Ramos (cell line): ENCODE data around the gene F8.

ENCODE experiments used
- in situ Hi-C: fragments of 300-500 bp; cut with MboI; formaldehyde crosslinking; loops from one replicate; pipeline ENCODE4 v1.14.3; 2022; ENCODE audit warnings: low sequenced_read_pairs; ENCODE audit not compliant: unreplicated experiment

The F8 gene

DNA sequence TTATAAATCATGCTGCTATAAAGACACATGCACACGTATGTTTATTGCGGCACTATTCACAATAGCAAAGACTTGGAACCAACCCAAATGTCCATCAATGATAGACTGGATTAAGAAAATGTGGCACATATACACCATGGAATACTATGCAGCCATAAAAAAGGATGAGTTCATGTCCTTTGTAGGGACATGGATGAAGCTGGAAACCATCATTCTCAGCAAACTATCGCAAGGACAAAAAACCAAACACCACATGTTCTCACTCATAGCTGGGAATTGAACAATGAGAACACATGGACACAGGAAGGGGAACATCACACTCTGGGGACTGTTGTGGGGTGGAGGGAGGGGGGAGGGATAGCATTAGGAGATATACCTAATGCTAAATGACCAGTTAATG lies 196.9 kb downstream of the F8 start:
- in situ Hi-C loops, result loop anchor here (25.0 kb wide), 1 partner anchor 238 kb away; the partner anchor contains the start of gene CTAG1A

DNA sequence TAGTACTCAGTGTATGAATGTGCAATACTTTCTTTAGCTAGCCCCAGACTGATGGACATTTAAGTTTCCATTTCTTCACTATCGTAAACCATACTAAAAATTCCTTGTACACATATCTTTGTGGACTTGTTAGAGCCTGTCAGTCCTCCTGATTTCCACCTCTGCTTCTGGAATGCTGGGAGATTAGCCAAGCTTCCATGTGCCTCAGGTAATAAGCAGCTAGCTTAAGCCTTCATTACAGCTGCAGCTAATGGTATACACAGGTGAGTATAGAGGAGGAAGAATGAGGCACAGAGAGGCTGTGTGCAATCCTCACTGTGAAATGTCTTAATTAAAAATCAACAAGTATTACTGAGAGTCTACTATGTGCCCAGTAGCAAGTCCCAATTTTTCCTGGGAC lies 197.9 kb downstream of the F8 start:
- in situ Hi-C loops, result loop anchor here (25.0 kb wide), 1 partner anchor 237 kb away; the partner anchor contains the start of gene CTAG1A

DNA sequence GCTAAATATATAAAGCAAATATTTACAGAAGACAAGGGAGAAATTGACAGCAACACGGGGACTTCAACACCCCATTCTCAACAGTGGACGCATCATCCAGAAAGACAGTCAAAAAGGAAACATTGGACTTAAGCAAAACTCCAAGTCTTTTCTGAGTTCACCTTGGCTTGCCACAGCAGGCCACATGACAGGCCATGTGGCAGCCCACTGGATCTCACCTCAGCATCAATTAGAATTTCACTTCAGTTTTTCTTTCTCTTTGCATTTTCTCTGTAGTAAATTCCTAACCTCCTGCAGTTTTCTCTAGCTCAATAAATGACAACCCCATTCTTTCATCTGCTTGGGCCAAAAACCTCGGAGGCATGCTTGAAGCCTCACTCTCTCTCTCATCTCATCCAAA lies 200.5 kb downstream of the F8 start:
- in situ Hi-C loops, result no loop called here

DNA sequence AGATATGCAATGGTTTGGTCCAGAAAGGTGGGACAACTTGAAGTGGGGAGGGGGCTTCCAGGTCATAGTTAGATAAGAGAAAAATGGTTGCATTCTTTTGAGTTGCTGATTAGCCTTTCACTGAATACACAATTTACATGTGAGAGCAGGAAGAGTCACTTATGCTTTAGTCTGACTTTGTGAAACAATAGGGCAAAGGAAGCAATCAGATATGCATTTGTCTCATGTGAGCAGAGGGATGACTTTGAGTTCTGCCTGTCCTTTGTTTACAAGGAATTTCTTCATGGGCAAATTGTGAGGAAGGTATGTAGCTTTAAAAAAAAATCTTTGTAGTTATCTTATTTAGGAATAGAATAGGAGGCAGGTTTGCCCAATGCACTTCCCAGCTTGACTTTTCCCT lies 201.0 kb downstream of the F8 start:
- in situ Hi-C loops, result no loop called here

DNA sequence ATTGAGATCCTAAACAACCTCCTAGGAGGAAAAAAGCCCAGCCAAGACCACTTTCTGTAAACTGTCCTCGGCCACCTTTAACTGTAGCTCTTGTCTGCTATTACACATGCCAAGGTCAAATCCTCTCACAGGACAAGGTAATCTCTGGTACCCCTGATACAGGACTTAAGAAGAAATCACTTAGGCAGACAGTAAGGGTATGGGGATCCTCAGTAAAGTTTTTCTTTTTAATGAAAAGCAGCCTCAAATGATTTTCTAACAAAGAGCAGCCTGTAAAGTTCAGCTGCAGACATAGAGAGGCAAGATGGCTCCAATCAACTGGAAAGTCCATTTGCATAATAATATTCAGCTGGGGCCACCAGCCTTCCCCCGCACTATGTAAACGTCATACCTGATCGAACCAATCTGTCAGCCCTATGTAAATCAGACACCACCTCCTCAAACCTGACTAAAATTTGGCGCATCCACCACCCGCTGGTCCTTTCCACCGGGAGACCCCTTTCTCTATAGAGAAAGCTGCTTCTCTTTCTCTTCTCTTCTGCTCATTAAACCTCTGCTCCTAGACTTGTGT lies 202.7 kb downstream of the F8 start:
- in situ Hi-C loops, result loop anchor here (10.0 kb wide), 1 partner anchor 55 kb away; no protein-coding TSS in a partner anchor

DNA sequence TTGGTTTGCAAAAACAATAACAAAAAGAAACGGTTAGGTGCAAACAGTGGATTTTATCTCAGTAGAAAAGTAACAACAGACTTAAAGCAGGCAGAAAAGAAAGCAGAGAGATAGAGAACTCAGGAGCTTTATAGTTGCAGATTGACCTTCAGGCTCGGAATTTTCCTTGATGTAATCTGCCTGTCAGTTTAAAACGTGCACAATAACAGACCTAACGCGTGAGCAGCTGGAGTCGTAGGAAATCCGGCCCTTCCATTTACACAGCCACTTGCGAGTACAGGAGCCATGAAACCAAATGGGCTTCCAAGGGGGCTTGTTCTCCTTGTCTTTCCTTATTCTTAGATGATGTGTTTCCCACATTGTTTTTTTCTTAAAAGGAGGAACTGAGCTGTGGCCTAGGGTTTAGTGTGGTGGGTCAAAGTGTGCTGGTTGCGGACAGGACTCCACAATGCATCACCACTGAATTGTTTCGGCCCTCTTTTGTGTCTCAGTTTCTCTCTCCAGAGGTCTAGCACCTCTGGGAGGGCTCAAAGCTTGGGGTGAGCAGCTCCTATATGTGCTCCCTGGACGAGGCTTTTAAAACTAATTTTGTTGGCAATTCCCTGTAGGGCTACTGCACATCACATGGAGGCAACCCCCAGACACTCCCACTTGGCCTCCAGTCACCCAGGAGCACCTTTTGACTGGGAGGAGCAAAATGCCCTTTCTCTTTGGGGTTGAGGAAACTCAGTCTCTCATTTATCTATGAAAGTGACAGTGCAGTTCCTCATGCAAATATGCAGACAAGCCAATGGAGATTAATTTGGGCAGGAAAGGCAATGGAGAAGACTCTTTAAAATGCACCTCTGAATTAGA lies 203.4 kb downstream of the F8 start:
- in situ Hi-C loops, result loop anchor here (10.0 kb wide), 1 partner anchor 56 kb away; no protein-coding TSS in a partner anchor

DNA sequence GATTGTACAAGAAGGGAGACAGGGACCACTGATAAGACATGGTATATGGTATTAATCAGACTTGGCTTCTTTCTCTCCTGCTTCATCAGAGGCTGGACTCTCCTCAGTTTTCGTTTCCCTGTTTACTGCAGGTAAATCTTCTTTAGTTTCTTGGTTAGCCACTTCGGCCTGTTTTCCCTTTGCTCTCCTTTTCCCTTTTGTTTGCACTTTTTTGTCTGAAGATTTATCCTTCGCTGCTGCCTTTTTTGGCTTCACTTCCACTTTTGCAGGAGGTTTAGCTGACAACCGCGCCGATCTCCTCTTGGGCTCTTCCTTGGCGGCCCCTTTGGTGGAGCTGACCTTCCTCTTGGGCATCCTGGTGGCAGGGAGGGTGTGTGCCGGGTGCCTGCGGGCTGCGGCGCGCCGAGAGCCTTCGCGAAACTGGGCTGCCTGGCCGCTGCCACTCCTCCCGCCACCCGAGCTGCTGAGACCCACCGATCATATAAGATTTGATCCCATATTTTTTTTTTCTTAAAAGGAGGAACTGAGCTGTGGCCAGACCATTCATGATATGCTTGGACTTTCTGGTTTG lies 205.4 kb downstream of the F8 start:
- in situ Hi-C loops, result loop anchor here (10.0 kb wide), 1 partner anchor 58 kb away; no protein-coding TSS in a partner anchor

DNA sequence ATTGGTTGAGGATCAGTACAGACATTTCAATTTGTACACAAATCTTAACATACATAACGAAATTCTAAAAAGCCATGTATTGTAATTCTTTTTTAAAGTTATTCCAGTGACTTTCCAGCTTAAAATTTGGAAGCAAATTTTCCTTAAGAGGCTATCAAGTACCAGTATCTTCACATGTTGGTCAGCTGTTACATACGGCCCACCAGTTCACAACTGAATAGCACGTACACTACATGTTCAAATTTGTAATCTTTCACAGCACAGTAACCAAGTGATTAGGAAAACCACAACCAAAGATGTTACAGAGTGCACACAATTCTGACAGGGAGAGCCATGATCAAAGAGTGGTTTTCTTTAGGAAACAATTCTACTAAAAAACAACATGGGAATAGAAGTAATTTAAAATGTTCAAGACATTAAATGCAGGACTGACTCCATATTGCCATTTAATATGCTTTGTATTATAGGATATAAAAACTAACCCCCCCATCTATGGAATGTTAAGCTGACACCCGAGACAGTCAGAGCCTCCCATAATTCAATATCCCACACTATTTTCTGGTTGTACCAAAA lies 206.1 kb downstream of the F8 start:
- in situ Hi-C loops, result loop anchor here (10.0 kb wide), 1 partner anchor 58 kb away; no protein-coding TSS in a partner anchor

DNA sequence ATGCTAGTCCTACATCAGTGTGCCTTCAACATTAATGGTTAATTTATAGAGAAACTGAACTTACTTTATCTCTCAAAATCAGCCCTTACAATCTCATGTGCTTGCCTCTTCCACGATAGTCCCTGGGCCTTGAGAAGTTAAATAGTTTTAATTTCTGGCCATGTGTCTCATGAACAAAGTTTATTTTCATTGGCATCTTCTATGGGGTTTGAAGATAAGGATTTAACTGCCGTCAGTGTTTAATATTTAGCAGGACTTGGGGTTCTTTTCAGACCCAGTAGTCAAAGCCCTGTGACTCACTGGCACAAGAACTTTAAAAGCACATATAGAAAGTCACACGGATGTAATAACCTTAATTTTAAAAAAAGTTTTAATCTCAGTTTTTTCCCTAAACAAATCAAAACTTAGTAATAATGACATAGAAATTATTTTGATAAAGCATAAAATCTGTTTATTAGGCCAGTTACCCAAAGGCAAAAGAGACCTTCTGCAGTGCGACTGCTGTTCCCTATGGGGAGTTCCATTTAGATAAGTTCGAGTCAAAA lies 207.2 kb downstream of the F8 start:
- in situ Hi-C loops, result loop anchor here (10.0 kb wide), 1 partner anchor 59 kb away; no protein-coding TSS in a partner anchor

DNA sequence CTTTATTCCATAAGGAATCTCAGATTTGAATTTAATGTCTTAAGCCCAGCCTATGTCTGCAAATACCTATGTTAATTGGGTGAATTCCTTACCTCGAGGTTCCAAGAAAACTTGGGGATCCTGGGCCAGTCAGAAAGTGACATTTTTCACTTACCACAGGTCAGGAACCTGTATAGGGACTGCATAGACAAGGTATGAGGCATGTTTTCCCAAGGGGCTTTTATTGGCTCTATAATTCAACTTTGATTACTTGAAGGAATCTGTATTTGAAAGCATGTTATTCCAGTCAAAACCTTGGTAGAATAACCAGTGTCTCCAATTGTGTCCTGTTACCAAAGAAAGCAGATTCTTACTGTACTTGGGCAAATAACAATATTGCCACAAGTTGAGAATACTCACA lies 208.7 kb downstream of the F8 start:
- in situ Hi-C loops, result loop anchor here (10.0 kb wide), 1 partner anchor 61 kb away; no protein-coding TSS in a partner anchor

DNA sequence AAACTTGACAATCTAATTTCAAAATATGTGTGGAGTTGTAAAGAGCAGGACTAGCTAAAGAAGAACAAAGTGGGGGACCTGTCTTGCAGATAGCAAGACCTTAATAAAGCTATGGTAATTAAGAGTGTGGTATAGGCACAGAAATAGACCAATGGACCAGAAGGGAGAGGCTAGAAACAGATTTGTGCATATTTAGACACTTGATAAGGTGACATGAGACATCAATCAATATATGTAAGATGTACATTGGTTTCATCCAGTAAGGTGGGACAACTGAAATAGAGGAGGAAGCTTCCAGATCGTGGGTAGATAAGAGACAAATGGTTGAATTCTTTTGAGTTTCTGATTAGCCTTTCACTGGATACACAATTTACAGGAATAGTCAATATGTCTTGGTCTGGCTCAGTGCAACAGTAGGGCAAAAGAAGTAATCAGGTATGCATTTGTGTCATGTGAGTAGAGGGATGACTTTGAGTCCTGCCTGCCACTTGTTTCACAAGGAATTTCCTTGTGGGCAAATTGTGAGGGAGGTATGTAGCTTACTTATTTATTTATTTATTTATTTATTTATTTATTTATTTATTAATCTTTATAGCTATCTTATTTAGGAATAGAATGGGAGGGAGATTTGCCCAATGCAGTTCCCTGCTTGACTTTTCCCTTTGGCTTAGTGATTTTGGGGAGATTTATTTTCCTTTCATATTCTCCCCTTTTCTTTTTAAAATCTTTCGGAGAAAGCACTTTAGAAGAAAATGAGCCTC lies 210.0 kb downstream of the F8 start:
- in situ Hi-C loops, result loop anchor here (10.0 kb wide), 1 partner anchor 62 kb away; no protein-coding TSS in a partner anchor

DNA sequence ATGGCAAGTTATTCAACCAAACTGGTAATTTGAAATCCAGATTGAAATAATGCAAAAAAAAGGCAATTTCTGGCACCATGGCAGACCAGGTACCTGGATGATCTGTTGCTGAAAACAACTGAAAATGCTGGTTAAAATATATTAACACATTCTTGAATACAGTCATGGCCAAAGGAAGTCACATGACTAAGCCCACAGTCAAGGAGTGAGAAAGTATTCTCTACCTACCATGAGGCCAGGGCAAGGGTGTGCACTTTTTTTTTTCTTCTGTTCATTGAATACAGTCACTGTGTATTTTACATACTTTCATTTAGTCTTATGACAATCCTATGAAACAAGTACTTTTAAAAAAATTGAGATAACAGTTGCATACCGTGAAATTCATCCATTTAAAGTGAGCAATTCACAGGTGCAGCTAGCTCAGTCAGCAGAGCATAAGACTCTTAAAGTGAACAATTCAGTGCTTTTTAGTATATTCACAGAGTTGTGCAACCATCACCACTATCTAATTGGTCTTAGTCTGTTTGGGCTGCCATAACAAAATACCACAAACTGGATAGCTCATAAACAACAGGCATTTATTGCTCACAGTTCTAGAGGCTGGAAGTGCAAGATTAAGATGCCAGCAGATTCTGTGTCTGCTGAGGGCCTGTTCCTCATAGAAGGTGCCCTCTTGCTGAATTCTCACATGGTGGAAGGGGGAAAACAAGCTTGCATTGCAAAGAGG lies 212.4 kb downstream of the F8 start:
- in situ Hi-C loops, result loop anchor here (10.0 kb wide), 1 partner anchor 65 kb away; no protein-coding TSS in a partner anchor

DNA sequence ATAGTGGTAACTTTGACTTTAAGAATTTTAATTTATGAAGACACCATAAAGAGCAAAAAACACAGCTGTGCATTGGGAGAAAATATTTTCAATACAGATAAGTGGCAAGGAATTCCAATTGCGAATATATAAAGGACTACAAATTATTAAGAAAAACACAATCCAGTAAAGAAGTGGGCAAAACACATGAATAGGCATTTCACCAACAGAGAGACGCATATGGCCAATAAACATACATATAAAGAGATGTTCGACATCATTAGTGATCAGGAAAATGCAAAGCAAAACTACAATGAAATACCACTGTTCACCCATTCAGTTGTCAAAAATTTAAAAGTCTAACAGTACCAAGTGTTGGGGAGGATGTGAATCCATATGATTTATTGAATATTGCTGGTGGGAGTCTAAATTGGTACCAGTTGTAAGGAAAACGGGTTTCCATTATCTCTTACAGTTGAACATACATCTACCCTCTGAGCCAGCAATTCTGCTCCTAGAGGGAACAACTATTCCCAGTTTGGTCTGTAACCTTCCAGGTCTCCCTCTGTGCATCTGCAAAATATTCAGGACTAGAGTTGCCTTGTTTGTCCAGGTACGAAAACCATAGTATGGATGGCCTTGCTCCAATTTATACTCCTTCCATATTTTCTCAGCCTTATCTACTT lies 215.6 kb downstream of the F8 start:
- in situ Hi-C loops, result no loop called here

DNA sequence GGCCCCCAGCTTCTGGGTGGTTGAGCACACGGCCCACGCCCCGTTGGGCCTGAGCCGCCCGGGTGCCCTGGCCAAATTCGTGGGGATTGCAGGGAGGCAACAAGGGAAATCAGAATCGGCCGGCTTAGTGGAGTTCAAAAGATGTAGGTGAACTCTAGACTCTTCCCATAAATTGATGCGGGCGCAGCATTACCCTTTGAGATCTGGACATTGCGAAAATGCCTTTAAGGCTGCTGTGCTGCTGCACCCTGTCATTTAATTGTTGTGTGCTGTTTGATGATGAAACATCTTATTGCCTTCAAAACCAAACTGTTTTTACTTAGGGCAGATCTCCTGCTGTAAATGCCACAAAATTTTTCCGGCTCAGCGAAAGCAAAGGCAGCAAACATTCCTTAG lies 216.8 kb downstream of the F8 start:
- in situ Hi-C loops, result no loop called here

DNA sequence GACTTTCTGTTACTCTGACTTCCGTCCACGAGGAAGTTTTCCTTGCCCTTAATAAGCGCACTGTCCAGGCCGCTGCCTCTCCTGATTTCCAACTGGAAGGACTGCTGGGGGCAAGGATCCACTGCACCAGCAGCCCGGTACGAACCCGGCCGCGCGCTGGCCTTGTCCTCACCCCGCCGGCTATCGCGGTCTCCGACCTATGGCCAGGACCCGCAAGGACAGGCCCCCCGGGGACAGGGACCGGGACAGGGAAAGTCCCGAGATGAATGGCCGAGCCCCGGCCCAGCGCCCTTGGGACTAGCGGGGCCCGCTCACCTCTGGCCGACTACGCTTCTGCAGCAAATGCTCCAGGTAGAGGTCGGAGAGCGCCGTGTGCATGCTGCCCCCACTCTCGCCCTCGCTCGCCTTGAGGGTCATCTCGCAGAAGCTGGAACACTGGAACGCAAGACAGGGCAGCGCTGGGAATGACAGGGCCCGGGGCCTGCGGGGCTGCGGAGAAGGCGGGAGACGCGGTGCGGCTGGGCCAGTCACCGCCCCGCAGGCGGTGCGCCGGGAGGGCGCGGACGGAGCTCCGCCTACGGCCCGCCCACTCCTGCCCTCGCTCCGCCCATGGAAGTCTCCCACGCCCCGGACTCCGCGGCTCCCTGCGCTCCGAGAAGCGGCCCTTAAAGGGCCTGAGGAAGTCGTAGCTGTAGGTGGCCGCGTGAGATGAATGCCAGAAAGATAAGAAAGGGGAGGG lies 217.4 kb downstream of the F8 start, which contains the start of gene MPP1:
Gene MPP1 (minus strand): TSS at position 529 of the 739 bp plus-strand sequence. CDS start 112 bp downstream, at position 417.
- in situ Hi-C loops, result no loop called here

DNA sequence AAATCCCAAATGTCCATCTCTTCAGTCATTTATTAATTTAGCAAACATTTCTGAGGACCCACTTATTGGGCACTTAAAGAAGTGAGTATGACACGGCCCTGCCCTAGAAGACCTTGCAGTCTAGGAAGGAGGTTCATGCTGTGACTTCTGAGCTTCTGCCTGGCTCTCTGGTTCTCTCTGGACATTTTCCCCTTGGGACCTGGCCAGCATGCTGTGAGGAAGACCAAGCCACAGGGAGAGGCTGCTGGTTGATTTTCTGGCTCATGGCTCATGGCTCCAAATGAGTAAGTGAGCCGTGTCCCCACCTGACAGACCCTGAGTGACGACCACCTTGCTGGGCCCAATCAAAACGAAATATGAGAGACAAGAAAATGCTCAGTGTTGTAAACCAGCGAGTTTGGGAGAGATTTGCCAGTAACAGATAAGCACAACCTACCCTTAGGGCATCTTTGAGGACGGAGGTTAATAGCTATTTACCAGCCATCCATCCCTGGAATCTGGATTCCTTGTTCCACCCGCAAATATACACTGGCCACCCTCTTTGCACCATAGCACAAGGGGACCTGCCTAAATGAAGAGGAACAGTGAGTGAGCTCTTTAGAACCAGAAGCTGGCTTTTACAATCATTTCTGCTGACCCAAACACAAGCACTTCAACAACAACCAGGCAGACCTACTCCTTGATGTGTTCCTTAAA lies 218.1 kb downstream of the F8 start:
- in situ Hi-C loops, result no loop called here

DNA sequence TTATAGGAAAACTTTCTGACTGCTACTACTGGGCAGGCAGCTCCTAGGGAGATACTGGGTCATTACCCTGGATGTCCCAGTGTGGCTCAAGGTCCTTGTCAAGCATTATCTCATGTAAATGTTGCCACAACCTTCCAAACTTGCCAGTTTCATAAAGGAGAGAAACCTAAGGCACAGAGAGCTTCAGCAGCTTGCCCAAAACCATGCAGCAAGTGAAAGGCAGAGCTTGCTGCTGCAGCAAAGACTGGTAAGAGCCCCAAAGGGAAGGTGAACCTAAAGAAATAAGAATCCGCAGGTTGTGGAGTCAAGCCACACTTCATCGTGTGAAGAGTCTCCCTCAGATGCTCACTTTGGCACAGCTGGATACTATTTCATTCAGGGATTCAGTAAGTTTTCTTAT lies 219.6 kb downstream of the F8 start:
- in situ Hi-C loops, result no loop called here
